SKM-1 treated with dmso at 0.1 percent for 144 hours (cell line): ENCODE results near the gene AP1S1.
A peak's percentile ranks its signal among the peaks of the same experiment; 100 is the strongest.
"Not testable (repeated sequence)": the region's sequence is repeated elsewhere in the genome, so short reads cannot be mapped to it uniquely, and the experiment has no call there.

Source experiments
- DNase-seq: peaks from one replicate; lab custom pipeline; 2025; ENCODE audit not compliant: unreplicated experiment; lab: John Stamatoyannopoulos, UW

Gene AP1S1

DNA sequence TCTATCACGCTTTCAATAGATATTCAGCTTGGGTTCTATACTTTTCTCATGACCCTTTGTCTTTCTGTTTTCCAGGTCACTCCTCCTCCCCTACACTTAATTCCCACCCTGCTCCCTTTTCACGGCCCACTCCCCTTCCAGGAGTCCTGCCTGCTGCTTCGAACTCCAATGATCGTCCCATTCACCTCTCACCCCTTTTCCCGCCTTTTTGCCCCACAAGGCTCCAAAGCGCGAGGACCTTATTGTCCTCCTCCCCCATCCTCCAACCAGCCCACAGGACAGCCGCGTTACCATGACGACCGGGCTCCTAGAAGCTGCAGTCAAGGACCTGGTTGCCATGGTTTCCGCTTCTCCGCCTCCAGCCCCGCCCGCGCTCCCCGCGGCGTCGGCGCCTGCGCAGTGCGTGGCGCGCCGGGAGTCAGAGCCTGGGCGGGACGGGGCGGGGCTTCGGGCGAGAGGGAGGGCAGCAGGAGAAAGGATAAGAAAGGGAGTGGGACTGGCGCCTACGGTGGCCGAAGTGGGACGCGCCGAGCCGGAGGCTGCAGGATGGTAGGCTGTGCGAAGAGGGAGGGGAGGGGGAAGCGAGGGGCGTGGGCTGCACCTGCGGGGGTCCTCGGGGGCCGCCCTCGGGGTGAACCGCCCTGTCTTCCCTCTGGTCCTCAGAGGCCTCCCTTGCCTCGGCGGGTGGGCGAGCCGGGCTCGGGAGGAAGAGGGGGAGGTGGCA is at the start of gene AP1S1:
Gene AP1S1 (plus strand): TSS at position 508 of the 724 bp plus-strand sequence. CDS start 39 bp downstream, at position 547.
- DNase-seq = peak; percentile 88

DNA sequence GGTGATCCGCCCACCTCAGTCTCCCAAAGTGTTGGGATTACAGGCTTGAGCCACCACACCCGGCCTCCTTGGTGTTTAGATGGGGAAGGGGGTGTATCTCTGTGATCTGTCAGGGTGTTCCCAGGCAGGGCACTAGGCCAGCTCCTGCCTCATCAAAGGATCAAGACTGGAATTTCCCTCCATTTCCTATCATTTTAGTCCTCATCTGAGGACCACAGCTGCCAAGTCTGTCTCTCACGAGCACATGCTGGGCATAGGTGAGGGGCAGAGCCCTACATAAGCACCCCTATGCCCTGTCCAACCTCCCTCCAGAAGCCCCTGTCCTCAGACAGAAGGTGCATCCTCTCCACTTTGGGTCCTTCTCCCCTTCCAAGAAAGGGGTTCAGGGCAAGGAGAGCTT is 49.5 kb upstream of the AP1S1 start:
- DNase-seq = no peak

DNA sequence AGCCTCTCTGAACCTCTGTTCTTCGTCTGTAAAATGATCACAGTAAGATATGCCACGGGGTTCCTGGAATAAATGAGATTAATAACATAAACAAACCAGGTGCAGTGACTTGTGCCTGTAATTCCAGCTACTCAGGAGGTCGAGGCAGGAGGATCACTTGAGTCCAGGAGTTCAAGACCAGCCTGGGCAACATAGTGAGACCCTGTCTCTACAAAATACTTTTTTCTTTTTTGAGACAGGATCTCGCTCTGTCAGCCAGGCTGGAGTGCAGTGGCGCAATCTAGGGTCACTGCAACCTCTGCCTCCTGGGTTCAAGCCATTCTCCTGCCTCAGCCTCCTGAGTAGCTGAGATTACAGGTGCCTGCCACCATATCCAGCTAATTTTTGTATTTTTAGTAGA is 49.0 kb upstream of the AP1S1 start:
- not testable (repeated sequence) for DNase-seq

DNA sequence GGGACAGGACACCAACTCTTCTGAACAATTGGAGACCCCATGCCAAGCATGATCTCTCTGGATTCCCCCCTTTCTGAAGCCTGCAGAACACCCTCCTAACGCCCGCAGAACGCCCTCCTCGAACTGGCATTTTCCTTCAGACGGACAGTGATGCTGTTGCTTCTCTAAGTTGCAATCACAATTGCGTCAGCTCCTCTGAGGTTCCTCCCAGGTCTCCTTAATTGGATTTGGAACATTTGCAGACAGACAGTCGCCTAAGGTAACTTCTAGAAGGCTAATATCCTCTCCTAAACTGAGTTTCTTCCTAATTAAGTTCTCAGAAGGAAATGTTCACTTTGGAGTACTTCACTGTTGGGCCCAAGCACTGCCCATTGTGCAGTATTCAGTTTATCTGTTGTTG is 47.9 kb upstream of the AP1S1 start:
- peak; percentile 68 for DNase-seq

DNA sequence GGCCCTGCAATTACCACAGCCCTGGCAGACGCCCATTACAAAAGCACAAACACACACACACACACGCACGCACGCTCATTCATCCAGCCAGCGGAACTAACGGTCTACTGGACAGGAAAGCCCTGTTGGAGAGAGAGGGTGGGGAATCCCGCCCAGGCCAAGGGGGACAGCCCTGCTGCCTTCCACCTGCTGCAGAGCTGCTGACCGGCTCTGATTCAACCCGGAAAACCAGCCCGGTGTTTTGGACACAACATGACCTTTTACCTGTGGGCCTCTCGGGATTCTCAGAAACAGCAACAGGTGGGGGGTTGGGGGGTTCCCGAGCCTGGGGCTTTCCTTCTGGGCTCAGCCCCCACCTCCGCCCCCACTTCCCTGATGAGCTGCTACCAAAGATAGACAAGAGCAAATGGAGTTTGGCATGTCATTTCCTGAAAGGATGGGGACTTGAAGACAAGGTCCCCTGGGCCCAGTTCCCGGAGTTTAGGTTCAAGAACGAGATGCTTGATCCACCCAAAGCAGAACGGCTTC is 45.9 kb upstream of the AP1S1 start:
- DNase-seq = peak; percentile 85

DNA sequence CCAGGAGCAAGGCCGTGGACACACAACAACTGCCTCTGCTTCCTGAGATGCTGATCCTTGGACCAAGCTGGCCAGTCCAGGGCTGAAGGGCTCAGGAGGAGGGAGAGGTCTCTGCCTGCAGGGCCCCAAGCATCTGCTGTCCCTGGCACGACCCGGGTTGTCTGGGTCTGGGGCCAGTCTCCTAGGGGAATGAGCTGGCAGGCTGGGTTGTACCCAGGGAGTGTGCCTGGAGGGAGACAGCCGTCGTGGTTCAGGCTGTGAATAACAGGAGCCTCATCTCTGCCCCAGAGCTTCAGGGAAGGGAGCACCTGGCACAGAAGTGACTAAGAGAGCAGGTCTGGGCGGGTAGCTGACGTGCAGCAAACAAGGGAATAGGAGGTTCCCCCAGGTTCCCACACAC is 45.3 kb upstream of the AP1S1 start:
- DNase-seq = no peak

DNA sequence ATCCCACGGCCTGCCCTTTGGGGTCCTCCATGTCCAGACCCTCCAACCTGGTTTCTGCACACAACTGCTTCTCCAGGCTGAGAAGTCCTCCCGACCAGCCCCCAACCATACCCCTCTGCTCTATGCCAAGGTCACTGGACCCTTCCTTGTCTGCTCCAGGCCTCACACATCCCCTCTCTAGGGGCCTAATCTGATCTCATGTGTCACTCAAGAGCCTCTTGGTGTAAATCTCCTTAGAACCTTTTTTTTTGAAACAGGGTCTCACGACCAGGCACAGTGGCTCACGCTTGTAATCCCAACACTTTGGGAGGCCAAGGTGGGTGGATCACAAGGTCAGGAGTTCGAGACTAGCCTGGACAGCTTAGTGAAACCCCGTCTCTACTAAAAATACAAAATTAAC is 44.9 kb upstream of the AP1S1 start:
- no peak for DNase-seq

DNA sequence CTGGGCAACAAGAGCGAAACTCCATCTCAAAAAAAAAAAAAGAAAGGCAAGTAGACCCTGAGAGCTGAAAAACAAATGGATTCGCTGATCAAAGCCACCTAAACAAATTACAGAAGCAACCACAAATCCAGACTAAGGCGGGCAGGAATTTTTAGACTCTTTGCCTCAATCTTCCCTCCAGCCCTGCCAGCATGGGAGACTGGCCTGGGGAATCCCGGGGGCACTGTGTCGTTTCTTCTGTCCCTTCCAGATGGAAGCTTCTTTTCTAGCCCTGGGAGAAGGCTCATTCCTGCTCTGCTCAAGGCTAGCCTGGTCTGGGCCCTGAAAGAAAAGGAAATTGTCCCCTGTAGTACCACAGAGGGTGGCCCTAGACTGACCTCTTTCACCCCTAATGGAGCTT is 43.0 kb upstream of the AP1S1 start:
- no peak for DNase-seq

DNA sequence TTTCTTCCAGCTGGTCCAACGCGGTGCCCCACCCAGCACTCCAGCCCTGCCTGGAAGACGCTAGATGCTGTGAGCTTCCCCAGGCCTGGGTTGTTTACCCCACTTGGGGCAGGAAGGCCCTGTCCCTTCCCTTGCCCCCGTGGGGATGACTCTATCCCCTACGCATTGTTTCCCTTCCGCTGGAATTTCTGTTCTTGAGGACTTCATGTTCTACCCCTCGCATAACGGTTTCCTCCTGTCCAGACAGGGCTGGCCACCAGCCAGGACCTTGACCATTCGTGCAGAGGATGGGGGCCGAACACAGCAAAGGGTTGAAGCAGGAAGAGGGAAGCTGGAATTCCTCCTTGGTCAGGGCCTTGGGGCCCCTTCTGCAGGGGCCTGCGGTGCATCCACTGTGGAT is 42.0 kb upstream of the AP1S1 start:
- DNase-seq = no peak

DNA sequence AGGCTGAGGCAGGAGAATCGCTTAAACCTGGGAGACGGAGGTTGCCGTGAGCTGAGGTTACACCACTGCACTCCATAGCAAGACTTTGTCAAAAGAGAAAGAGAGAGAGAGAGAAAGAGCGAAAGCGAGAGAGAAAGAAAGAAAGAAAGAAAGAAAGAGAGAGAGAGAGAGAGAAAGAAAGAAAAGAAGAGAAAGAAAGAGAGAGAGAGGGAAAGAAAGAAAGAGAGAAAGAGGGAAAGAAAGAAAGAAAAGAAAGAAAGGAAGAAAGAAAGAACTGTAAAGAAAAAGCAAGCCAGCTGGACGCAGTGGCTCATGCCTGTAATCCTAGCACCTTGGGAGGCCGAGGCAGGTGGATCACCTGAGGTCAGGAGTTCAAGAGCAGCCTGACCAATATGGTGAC is 41.1 kb upstream of the AP1S1 start:
- DNase-seq = not testable (repeated sequence)

DNA sequence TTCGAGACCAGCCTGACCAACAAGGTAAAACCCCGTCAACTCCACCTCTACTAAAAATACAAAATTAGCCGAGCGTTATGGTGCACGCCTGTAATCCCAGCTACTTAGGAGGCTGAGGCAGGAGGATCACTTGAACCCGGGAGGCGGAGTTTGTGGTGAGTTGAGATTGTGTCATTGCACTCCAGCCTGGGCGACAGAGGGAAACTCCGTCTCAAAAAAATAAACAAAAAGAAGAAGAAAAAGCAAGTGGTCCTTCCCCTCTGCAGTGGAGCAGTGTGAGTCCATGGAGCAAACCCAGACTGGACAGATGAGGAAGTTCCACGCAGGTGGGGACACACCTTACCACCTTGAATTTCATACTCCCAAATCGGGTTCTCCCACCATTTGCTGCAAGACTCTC is 40.4 kb upstream of the AP1S1 start:
- DNase-seq = no peak

DNA sequence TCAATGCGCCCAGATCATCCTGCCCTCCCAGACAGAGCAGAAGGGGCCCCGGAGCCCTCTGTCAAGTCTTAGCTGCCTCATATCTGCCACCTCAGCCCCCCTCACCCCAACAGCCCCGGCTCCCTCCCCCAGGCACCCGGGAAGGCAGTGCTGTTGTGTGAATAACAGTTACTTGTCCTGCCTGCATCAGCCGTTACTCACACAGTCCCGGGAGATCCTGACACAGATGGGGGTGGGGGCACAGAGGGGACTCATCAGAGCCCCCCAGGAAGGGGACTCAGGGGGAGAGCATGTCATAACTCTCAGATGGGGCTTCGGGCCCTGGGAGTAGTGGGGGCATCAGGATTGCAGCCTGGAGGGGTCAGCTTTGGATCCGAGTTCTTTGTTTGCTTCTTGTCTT is 39.8 kb upstream of the AP1S1 start:
- DNase-seq = no peak

DNA sequence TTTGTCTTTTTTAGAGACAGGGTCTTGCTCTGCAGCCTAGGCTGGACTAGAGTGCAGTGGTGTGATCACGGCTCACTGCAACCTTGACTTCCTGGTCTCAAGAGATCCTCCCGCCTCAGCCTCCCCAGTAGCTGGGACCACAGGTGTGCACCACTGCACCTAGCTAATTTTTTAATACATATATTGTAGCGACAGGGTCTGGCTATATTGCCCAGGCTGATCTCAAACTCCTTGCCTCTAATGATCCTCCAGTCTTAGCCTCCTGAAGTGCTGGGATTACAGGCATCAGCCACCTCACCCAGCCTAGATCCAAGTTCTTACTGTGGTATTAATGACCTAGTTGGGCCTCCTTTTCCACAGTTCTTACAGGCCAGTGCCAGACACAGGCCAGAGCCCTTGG is 39.1 kb upstream of the AP1S1 start:
- DNase-seq = no peak

DNA sequence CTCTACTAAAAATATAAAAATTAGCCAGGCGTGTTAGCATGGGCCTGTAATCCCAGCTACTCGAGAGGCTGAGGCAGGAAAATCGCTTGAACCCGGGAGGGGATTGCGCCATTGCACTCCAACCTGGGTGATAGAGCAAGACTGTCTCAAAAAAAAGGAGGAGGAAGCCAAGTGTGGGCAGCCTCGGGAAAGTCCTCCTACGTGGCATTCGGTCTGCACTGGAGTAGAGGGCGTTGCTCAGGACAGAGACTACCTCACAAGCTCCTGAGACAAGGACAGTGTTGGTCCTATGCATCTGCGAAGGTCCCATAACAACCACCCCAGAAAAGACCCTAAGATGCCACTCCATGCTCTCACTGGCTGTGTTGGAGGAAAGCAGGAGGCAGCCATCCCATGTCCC is 37.4 kb upstream of the AP1S1 start:
- no peak for DNase-seq

DNA sequence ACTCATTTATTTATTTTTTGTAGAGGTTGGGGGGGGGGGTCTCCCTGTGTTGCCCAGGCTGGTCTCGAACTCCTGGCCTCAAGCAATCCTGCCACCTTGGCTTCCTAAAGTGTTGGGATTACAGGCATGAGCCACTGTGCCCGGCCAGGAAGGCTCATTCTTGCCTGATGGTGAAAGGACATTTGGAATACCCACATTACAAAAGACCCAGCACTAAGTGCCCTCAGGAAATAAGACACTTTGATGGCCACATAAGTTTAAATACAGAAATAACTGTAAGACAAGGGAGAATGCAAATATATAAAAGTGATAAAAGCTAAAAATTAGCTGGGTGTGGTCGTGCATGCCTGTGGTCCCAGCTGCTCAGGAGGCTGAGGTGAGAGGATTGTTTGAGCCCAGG is 35.4 kb upstream of the AP1S1 start:
- DNase-seq = no peak

DNA sequence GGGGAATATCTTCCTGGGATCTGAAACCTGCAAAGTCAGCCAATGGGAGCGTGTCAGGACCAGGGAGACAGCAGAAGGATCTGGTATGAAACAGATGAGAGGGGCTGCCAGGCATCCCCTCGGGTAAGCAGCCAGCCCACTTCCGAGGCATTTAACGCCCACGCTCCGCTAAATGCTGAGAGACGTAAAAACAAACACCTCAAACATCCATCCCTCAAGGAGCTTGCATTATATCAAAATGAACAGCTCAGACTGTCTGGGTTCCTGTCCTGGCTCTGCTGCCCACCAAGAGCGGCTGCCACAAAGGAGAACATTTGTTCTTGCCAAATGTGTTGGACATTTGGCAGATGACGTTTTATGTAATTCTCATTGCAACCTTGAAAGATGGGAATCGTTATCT is 34.4 kb upstream of the AP1S1 start:
- DNase-seq = no peak

DNA sequence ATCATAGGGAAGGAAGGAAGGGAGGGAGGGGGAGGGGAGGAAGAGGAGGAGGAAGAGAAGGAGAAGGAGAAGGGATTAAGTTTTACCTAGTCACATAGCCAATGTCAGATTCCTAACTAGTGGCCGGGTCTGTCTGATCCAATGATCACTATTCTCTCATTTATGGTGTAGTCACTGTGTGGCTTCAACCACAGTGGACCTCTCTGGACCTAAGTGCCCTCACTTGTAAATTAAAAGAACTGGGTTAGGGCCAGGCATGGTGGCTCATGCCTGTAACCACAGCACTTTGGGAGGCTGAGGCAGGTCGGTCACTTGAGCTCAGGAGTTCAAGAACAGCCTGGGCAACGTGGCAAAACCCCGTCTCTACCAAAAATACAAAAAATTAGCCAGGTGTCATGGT is 34.0 kb upstream of the AP1S1 start:
- no peak for DNase-seq

DNA sequence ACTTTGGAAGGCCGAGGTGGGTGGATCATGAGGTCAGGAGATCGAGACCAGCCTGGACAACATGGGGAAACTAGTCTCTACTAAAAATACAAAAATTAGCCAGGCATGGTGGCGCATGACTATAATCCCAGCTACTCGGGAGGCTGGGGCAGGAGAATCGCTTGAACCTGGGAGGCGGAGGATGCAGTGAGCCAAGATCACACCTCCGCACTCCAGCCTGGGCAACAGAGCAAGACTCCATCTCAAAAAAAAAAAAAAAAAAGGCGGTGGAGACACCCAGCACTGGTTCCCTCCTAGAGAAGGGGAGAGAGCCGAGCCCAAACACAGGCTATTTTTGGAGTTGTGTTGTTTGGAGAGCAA is 32.7 kb upstream of the AP1S1 start:
- DNase-seq = not testable (repeated sequence)

DNA sequence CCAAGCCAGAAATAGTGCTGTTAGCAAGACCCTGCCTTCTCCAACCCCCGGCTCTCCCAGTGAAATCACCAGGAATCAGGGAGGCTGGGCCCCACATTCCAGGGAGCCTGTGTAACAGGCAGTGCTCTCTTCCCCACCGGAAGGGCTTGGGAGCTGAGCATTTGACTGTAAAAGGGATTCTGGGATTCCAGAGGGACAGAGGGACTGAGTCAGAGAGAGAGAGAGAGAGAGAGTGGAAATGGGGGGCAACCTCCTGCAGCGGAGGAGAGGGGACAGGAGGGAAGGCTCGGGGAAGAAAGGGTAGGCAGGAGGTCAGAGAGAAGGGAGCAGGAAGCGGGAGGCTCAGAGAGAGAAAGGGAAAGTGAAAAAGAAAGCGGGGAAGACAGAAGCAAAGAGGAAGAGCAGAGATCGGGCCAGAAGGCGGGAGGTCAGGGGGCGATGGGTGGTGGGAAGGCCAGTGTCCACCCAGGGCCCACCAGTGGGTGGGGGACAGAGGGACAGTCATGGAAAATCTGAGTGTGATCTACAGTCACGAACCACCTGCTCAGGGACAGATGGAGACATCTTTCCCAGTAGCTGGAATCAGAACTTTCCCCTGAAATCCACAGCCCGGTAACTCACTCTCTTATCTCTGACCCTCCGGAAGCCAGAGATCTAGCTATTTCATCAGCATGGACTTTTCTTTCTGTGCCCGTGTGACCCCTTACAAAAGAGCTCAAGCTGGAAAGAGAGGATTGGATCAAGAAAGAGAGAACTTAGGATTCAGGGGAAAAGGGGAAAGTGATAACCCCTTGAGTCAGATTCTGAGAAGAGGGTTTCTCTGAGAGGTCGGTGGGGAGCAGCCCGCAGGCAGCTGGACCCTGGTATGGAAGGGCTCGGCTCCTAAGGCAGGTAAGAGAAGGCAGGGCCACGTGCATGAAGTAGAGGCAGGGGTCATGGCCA is 32.0 kb upstream of the AP1S1 start:
- no peak for DNase-seq

DNA sequence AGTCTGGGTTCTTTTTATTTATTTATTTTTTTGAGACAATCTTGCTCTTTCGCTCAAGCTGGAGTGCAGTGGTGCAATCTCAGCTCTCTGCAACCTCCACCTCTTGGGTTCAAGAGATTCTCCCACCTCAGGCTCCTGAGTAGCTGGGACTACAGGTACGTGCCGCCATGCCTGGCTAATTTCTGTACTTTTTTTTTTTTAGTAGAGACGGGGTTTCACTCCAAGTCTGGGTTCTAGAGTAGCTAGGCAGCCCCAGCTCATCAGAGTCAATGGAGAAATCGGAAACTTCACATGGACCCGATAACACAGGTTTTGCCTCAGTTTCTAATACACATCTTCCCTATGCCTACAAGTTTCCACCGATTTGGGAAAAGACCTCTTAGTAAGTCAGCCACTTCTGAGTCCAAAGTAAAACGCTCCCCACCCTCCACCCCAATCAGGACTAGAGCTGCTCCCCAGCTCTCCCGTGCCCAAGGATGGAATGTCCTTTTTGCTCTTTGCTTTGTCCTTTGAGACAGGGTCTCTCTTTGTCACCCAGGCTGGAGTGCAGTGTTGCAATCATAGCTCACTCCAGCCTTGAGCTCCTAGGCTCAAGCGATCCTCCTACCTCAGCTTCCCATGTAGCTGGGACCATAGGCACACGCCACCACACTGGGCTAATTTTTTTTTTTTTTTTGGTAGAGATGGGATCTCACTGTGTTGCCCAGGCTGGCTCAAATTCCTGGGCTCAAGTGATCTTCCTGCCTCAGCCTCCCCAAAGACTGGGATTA is 31.2 kb upstream of the AP1S1 start:
- DNase-seq = no peak

DNA sequence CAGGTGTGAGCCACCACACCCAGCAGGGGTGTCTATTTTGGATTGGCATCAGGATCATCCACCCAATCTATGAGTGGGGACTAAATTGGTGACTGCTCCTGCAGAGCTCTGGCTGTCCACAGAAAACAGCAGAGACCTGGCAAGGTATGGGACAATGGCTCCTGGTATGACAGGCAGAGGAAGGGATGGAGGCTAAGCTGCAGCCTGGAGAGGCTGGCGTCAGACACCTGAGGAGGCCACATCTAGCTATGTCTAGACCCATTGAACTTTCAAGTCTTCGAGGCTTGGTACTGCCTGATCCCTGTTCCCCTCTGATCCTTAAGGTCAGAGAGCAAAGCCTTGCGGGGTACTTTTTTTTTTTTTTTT is 30.6 kb upstream of the AP1S1 start:
- no peak for DNase-seq
